Activated T-cell treated with anti-CD3 and anti-CD28 coated beads for 24 hours (primary cell): Measurements from ENCODE around the gene LTK.
"Not testable (repeated sequence)": the region's sequence is repeated elsewhere in the genome, so short reads cannot be mapped to it uniquely, and the experiment has no call there.

Experiments used
- DNase-seq: peaks from one replicate; pipeline ENCODE4 v3.0.0-alpha.2; 2020; ENCODE audit warnings: low read depth

The LTK gene

GRCh38 chr15:41474941-41475340, 38.7 kb downstream of the LTK start:
- no peak for DNase-seq

- DNase-seq = no peak
These were observed 39.2 kb downstream of the LTK start for GRCh38 chr15:41474436-41474835.

- DNase-seq = no peak
These were observed 40.2 kb downstream of the LTK start for GRCh38 chr15:41473418-41473817.

GRCh38 chr15:41469644-41470043, 44.0 kb downstream of the LTK start:
- not testable (repeated sequence) for DNase-seq

GRCh38 chr15:41466711-41467110, 46.9 kb downstream of the LTK start:
- no peak for DNase-seq

GRCh38 chr15:41465822-41466421, 47.7 kb downstream of the LTK start:
- no peak for DNase-seq

- no peak for DNase-seq
These were observed 48.6 kb downstream of the LTK start for GRCh38 chr15:41464889-41465580.

GRCh38 chr15:41462084-41462795, 51.4 kb downstream of the LTK start:
- DNase-seq = no peak
